ENCODE results near the gene CAST. TPM values are rescaled to one million over a fixed set of nuclear protein-coding genes. Genes with fewer than 3 reads are reported as not detected.
"Not testable (repeated sequence)": the region's sequence is repeated elsewhere in the genome, so short reads cannot be mapped to it uniquely, and the experiment has no call there.

Gene CAST, protein sequence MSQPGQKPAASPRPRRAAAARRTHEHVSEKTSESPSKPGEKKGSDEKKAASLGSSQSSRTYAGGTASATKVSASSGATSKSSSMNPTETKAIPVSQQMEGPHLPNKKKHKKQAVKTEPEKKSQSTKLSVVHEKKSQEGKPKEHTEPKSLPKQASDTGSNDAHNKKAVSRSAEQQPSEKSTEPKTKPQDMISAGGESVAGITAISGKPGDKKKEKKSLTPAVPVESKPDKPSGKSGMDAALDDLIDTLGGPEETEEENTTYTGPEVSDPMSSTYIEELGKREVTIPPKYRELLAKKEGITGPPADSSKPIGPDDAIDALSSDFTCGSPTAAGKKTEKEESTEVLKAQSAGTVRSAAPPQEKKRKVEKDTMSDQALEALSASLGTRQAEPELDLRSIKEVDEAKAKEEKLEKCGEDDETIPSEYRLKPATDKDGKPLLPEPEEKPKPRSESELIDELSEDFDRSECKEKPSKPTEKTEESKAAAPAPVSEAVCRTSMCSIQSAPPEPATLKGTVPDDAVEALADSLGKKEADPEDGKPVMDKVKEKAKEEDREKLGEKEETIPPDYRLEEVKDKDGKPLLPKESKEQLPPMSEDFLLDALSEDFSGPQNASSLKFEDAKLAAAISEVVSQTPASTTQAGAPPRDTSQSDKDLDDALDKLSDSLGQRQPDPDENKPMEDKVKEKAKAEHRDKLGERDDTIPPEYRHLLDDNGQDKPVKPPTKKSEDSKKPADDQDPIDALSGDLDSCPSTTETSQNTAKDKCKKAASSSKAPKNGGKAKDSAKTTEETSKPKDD
- total RNA-seq (ENCODE audit: low replicate concordance): 239 and 388 TPM in 2 replicates
- long read RNA-seq, full-length matches to known transcripts: 176 of 578 reads
- long read RNA-seq, partial matches to known transcripts: 206 of 578 reads
- long read RNA-seq, other reads (novel, unspliced or antisense): 196 of 578 reads

GRCh38 chr5:96661855-96662724 lies at the start of gene CAST:
TSS of gene CAST (plus strand) at chr5:96662376. CDS start at chr5:96662423, 47 bp downstream.
- Mint-ChIP-seq H3K9me3 (peaks cover 3% of the 10 kb centered on the region), H3K36me3 (no peaks in the 10 kb centered on the region), H3K4me1 (ENCODE audit: unreplicated experiment) (peaks cover 36% of the 10 kb centered on the region), H3K4me3 (peak within 1 kb of the TSS; percentile 96), H3K27ac (peak within 1 kb of the TSS; percentile 97), H3K27me3 (peaks cover 17% of the 10 kb centered on the region)
- no peak for TF ChIP-seq CTCF (conservative IDR thresholded peaks at IDR 0.05)
- peak; percentile 81 for DNase-seq (ENCODE audit: extremely low spot score, unreplicated experiment)

DNA sequence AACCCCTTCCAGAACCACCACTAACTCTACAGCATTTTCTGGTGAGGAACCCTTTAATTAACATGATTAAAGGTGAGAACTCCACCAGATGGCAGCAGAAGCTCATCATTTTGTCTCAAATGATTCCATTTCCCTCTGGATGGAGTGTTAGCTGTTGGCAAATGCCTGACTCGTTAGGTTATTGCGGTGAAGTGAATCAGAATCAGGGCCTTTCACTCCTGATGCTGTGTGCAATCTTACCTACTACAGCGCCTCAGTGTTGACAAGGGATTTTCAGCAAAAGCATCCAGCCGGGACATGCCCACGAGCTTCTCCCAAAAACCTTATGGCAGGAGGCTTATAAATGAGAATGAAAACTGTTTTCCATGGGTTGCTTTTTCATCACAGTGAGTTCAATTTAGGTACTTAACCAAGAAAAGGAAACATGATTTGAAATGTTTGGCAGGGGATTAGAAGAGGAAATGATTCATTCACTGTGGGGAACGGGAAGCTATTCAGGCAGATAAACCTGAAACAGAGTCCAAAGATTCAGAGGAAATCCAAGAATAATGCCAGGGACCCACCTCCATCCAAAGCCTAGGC lies 48.0 kb upstream of the CAST start:
- Mint-ChIP-seq H3K27me3 (no peaks in the 10 kb centered on the region), H3K4me3 (no peak overlapping the region), H3K36me3 (no peaks in the 10 kb centered on the region), H3K27ac (no peak overlapping the region), H3K4me1 (ENCODE audit: unreplicated experiment) (peaks cover 6% of the 10 kb centered on the region), H3K9me3 (no peaks in the 10 kb centered on the region)
- peak; percentile 80 for TF ChIP-seq CTCF (conservative IDR thresholded peaks at IDR 0.05)
- no peak for DNase-seq (ENCODE audit: extremely low spot score, unreplicated experiment)

DNA sequence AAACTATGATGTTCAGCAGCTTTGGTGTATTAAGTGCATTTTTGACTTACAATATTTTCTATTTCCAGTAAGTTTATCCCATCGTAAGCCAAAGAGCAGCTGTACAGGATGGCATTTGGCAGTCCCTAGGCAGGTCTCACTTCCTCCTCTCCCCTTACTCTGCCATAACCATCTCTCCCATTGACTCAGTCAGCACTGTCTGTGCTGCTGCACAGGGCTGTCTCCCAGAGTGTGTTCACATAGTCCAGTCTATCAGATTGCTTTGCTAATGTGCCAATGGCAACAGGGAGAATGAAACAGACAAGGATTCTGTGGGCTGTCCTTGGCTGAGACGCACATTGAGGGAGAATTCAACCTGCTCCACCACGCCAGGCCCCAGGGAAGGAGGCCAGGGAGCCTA lies 47.0 kb upstream of the CAST start:
- TF ChIP-seq CTCF (conservative IDR thresholded peaks at IDR 0.05): no peak
- Mint-ChIP-seq H3K4me3 (no peak overlapping the region), H3K27ac (no peak overlapping the region), H3K4me1 (ENCODE audit: unreplicated experiment) (peaks cover 6% of the 10 kb centered on the region), H3K36me3 (no peaks in the 10 kb centered on the region), H3K9me3 (no peaks in the 10 kb centered on the region), H3K27me3 (no peaks in the 10 kb centered on the region)
- DNase-seq (ENCODE audit: extremely low spot score, unreplicated experiment): no peak

GRCh38 chr5:96616801-96617200 lies 45.4 kb upstream of the CAST start:
- Mint-ChIP-seq H3K4me3 (no peak overlapping the region), H3K4me1 (ENCODE audit: unreplicated experiment) (peaks cover 6% of the 10 kb centered on the region), H3K36me3 (no peaks in the 10 kb centered on the region), H3K27ac (no peak overlapping the region), H3K27me3 (no peaks in the 10 kb centered on the region), H3K9me3 (no peaks in the 10 kb centered on the region)
- TF ChIP-seq CTCF (conservative IDR thresholded peaks at IDR 0.05): no peak
- no peak for DNase-seq (ENCODE audit: extremely low spot score, unreplicated experiment)

DNA sequence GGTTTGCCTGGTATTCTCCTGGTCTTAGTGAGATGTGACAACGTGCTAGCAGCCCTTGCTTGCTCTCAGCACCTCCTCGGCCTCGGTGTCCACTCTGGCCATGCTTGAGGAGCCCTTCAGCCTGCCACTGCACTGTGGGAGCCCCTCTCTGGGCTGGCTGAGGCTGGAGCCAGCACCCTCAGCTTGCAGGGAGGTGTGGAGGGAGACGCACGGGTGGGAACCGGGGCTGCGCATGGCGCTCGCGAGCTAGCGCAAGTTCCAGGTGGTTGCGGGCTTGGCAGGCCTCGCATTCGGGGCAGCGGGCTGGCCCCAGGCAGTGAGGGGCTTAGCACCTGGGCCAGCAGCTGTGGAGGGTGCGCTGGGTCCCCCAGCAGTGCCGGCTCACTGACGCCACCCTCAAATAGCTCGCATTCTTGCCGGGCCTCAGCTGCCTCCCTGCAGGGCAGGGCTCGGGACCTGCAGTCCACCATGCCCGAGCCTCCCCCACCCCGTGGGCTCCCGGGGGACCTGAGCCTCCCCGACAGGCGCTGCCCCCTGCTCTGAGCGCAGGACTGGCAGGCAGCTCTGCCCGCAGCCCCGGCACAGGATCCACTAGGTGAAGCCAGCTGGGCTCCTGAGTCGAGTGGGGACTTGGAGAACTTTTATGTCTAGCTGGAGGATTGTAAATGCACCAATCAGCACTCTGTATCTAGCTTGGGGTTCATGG lies 43.7 kb upstream of the CAST start:
- not testable (repeated sequence) for H3K9me3 Mint-ChIP-seq, H3K27me3 Mint-ChIP-seq

More for the DNA sequence above, 43.7 kb upstream of the CAST start:
- DNase-seq (ENCODE audit: extremely low spot score, unreplicated experiment); H3K36me3 Mint-ChIP-seq; H3K4me3 Mint-ChIP-seq; H3K27ac Mint-ChIP-seq; H3K4me1 Mint-ChIP-seq (ENCODE audit: unreplicated experiment): not testable (repeated sequence)

Data from type B pancreatic cell (in vitro differentiated cells).